Activated gamma-delta T cell treated with Interleukin-2 at 50 U/mL for 16 hours (primary cell): ENCODE results near the gene OPHN1.
"Not testable (repeated sequence)": the region's sequence is repeated elsewhere in the genome, so short reads cannot be mapped to it uniquely, and the experiment has no call there.

Experiments
- DNase-seq: peaks from one replicate; pipeline ENCODE4 v3.0.0-alpha.2; 2020

OPHN1 gene

DNA sequence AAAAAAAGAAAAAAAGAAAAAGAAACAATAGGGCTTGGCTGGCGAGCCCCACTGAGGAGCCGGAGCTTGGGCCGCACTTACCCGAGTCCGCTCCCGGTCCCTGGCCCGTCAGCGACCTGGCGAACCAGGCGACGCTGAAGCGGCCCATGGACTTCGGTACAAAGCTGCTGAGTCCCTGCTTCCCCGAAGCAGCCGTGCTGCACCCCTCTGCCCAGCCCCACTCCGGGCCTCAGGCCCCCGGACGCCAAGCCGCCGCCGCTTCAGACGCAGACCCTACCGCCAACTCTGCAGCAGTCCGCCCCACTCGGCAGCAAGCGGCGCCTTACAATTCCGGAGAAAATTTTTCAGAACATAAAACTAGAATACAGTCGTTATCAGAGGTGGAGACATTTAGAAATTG, 300.5 kb downstream of the OPHN1 start:
- DNase-seq = no peak

- no peak for DNase-seq
These were observed 311.5 kb downstream of the OPHN1 start for GRCh38 chrX:68121835-68122234.

DNA sequence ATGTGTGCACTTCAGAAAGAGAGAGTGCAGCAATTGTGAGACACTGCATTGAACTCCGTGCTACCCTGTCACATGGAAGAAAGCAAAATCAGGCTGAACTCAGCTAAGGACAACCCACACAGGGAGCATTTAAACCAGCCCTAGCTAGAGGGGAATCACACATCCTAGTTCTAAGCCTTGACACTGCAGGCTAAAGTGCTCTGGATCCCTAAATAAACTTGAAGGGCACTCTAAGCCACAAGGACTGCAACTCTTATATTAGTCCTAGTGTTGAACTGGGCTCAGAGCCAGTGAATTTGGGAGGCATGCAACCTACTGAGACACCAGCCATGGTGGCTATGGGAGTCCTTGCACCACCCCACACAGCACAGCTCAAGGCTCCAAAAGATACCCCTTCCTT, 311.9 kb downstream of the OPHN1 start:
- no peak for DNase-seq

- no peak for DNase-seq
These were observed 317.9 kb downstream of the OPHN1 start for GRCh38 chrX:68115371-68115770.

DNA sequence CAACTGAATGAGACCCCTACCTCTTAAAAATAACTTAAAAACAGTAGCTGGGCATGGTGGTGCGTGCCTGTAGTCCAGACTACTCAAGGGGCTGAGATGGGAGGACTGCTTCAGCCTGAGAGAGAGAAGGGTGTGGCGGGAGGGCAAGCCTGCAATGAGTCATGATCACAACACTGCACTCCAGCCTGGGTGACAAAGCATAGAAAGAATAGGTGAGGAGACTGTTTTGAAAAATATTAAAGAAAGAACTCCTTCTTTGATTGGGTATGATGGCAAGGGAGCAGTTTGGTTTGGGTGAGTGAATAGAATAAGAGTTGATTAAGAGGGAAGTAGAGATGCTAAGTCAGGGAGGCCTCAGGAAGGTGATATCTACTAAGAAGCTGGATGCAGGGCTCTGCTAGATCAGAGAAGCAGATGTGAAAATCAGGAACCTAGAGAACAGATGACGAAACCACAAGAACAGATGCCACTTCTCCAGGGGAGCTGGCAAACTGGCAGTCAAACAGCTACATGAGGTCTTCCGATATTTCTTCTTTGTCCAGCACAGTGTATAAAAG, 318.6 kb downstream of the OPHN1 start:
- DNase-seq = no peak

GRCh38 chrX:68113837-68114572, 319.3 kb downstream of the OPHN1 start:
- no peak for DNase-seq

GRCh38 chrX:68112321-68112720, 321.0 kb downstream of the OPHN1 start:
- DNase-seq = no peak

DNA sequence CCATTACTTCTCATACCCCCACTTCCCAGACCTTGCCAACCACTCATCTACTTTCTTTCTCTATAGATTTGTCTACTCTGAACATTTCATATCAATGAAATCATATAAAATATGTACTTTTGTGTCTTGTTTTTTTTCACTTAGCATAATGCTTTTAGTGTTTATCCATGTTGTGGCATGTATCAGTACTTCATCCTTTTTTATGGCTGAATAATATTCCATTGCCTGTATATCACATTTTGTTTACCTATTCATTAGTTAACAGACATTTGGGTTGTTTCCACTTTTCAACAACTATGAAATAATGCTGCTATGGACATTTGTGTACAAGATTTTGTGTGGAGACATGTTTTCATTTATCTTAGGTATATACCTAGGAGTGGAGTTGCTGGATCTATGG, 324.1 kb downstream of the OPHN1 start:
- no peak for DNase-seq

- no peak for DNase-seq
These were observed 334.9 kb downstream of the OPHN1 start for GRCh38 chrX:68098431-68098830.

- DNase-seq = no peak
These were observed 343.0 kb downstream of the OPHN1 start for GRCh38 chrX:68090266-68090665.

GRCh38 chrX:68087526-68087925, 345.8 kb downstream of the OPHN1 start:
- DNase-seq = no peak

DNA sequence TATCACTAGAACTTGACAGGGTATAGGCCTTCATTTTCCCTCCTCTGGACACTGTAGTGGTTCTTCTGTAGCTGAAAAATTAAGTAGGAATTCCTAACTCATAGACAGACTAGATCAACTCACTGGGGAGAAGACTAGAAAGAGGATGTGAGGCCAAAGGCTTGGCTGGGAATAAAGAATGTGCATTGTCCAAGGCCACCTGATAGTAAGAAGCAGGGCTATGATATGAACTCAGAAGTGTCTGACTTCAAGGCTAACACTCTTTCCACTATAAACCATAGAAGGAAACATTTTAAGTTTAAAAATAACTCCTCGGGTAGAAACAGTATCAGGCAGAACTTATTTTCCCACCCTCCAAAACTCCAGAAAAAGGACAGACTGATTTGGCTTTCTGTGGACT, 346.6 kb downstream of the OPHN1 start:
- DNase-seq = no peak

- no peak for DNase-seq
These were observed 348.5 kb downstream of the OPHN1 start for GRCh38 chrX:68084765-68085164.

- no peak for DNase-seq
These were observed 349.8 kb downstream of the OPHN1 start for GRCh38 chrX:68083510-68083909.

DNA sequence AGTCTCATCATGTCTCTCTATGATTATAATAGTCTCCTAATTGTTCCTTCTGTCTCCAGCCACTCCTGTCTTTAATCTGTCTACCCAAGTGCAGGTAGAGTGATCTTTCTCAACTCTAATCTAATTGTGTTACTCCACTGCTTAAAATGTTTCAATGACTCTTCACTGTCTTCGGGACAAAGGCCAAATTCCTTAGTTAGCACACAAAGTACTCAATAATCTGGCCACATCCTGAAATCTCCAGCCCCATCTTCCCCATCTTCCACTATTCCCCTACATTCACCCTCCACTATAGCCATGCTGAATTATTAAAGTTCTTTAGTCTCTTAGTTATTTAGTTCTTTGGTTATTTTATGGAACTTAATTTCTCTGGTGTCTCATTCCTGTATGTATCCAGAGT, 353.3 kb downstream of the OPHN1 start:
- no peak for DNase-seq

DNA sequence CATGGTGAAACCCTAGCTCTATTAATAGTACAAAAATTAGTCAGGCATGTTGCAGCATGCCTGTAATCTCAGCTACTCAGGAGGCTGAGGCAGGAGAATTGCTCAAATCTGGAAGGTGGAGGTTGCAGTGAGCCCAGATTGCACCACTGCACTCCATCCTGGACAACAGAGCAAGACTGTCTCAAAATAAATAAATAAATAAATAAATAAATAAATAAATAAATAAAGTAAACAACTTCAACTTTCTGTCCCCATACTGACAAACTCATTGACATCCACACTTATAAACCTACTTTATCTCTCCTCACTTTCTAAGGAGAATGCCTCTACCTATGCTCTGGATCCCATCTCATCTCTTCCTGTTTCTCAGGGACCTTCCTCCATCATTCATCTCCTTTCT, 354.5 kb downstream of the OPHN1 start:
- not testable (repeated sequence) for DNase-seq

- DNase-seq = no peak
These were observed 355.9 kb downstream of the OPHN1 start for GRCh38 chrX:68077378-68077777.

DNA sequence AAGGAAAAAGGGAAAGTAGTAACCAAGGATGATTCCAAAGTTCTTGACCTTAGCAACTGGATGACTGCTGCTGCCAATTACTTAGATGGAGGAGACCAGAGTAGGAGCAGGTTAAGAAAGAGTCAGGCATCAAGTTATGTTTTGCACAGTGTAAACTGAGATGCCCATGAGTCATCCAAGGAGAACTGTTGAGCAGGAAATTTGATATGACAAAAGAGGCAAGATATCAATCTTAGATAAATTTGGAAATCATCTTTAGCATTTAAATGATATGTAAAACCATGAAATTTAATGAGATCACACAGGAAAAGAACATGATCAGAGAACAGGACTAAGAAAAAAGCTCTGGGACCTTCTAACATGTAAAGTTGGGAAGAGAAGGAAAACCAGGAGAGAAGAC, 361.3 kb downstream of the OPHN1 start:
- DNase-seq = no peak

DNA sequence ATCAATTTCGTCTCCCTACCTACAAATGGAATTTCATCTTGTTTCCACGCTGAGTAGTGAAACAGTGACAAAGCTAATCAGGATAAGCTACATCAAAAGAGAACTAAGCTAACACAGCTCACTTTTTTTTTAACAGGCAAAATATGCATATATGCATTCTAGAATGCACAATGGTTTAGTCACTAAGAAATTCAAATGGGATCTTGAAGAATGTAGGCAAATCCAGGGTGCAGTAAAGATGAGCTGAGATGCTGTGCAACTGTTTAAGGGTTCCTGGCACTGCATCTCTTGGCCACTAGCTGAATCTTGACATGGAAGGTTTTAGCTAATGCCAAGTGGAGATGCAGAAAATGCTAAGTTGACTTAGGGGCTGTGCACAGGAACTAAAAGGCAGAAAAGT, 363.2 kb downstream of the OPHN1 start:
- not testable (repeated sequence) for DNase-seq

DNA sequence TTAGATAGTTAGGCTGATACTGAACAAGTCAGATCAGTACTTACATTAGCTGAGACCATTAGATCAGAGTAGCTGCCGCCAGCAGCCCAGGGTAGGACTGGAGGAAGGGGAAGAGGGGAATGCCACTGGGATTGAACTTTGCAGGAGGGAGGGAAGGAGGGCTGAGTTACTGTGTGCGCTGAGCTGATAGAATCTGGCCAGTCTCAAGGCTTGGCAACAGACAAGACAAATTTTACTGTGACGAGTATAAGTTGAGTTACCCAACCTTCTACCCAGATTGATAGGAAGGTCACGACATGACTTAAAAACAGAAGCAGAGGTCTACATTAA, 372.1 kb downstream of the OPHN1 start:
- no peak for DNase-seq

- DNase-seq = no peak
These were observed 372.6 kb downstream of the OPHN1 start for GRCh38 chrX:68060506-68061205.

- no peak for DNase-seq
These were observed 373.8 kb downstream of the OPHN1 start for GRCh38 chrX:68059469-68059868.

GRCh38 chrX:68049466-68049865, 383.8 kb downstream of the OPHN1 start:
- no peak for DNase-seq

DNA sequence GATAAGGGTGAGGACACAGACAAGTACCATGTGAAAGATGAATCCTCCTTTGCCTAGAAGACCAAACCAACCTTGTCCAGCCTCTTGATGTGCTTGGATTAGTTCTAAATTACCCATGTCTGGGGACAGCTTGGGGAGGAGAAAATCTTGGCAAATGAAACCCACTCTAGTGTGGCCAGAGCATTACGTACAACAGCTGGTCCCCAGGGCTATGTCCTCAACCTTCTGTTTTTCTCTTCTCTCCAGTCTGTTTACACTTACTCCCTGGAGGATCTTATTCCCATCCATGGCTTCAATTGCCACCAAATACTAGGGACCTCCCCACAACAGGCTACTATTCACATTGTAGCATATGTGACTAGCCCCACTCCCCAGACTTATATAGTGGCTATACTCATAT, 384.5 kb downstream of the OPHN1 start:
- no peak for DNase-seq
